ENCODE results near the gene CCDC28A.

Gene CCDC28A

GRCh38 chr6:138837246-138837645, 63.7 kb downstream of the CCDC28A start:
- no peaks in the 10 kb centered on the region for H3K27me3 ChIP-seq (replicated peaks; ENCODE audit: control insufficient read depth, insufficient read depth, low read length)
- TF ChIP-seq, protein P1, sequence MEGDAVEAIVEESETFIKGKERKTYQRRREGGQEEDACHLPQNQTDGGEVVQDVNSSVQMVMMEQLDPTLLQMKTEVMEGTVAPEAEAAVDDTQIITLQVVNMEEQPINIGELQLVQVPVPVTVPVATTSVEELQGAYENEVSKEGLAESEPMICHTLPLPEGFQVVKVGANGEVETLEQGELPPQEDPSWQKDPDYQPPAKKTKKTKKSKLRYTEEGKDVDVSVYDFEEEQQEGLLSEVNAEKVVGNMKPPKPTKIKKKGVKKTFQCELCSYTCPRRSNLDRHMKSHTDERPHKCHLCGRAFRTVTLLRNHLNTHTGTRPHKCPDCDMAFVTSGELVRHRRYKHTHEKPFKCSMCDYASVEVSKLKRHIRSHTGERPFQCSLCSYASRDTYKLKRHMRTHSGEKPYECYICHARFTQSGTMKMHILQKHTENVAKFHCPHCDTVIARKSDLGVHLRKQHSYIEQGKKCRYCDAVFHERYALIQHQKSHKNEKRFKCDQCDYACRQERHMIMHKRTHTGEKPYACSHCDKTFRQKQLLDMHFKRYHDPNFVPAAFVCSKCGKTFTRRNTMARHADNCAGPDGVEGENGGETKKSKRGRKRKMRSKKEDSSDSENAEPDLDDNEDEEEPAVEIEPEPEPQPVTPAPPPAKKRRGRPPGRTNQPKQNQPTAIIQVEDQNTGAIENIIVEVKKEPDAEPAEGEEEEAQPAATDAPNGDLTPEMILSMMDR (IDR thresholded peaks at IDR 0.05; ENCODE audit: insufficient read depth, low read length, poor library complexity, severe bottlenecking): no peak
- no peak for DNase-seq (ENCODE audit: extremely low read depth, insufficient read length)
- no peaks in the 10 kb centered on the region for H3K36me3 ChIP-seq (ENCODE audit: control insufficient read depth, insufficient read depth, low read length)
- H3K4me3 ChIP-seq (replicated peaks; ENCODE audit: low read depth, low read length): no peak overlapping the region
